Erythroblast (primary cell): ENCODE data around the gene AFF4.

Experiments
- GATA1 ChIP-seq: IDR thresholded peaks from 2 replicates; pipeline ENCODE4 v1.6.1; 2011; ENCODE audit warnings: low read depth, mild to moderate bottlenecking, control low read depth, low read length, moderate library complexity
- POLR2A ChIP-seq: IDR thresholded peaks from 2 replicates; pipeline ENCODE4 v1.6.1; 2011; ENCODE audit warnings: mild to moderate bottlenecking, low read length

DNA sequence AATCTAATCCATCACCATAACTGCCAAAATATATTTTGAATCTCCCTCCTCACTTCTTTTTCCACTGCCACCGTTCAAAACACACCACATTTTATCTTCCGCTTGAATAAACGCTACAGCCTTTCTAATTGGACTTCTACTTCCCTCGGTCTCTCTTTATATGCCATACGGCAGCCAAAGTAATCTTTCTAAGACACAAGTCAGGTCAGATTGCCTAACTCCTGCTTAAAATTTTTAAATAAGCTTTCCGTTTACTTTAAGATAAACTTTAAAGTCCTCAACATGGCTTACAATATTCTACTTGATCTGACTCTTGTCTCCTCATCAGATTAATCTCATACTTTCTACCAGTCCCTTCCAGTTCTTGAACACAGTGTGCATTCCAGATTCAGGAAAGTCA, 9.7 kb downstream of the AFF4 start:
- TF ChIP-seq POLR2A (no peak), GATA1 (no peak)
